GM12892 (cell line): ENCODE data around the gene DAB2.

Experiments
- POLR2A ChIP-seq: IDR thresholded peaks from 2 replicates; pipeline ENCODE4 v1.6.1; 2011; ENCODE audit warnings: low read depth, low read length, control low read depth
- POLR2AphosphoS5 ChIP-seq: IDR thresholded peaks from 2 replicates; pipeline ENCODE4 v1.6.1; 2011; ENCODE audit warnings: low read depth, low read length, control low read depth

- TF ChIP-seq POLR2AphosphoS5 = no peak
- TF ChIP-seq POLR2A = no peak
These were observed 57.1 kb downstream of the DAB2 start for GRCh38 chr5:39367711-39368110.
